Ishikawa (cell line): Measurements from ENCODE around the gene MRM1.

Experiments used
- CEBPB ChIP-seq: IDR thresholded peaks from 2 replicates; pipeline ENCODE4 v1.6.1; 2012
- CREB1 ChIP-seq: IDR thresholded peaks from 2 replicates; pipeline ENCODE4 v1.6.1; 2012; ENCODE audit warnings: low read depth
- EGR1 ChIP-seq: IDR thresholded peaks from 2 replicates; pipeline ENCODE4 v1.6.1; 2012
- EP300 ChIP-seq: IDR thresholded peaks from 2 replicates; pipeline ENCODE4 v1.6.1; 2012; ENCODE audit warnings: borderline replicate concordance
- MAX ChIP-seq: IDR thresholded peaks from 2 replicates; pipeline ENCODE4 v1.6.1; 2012
- NFIC ChIP-seq: IDR thresholded peaks from 2 replicates; pipeline ENCODE4 v1.6.1; 2012
- RAD21 ChIP-seq: IDR thresholded peaks from 2 replicates; pipeline ENCODE4 v1.6.1; 2012; ENCODE audit warnings: low read depth
- TAF1 ChIP-seq: IDR thresholded peaks from 2 replicates; pipeline ENCODE4 v1.6.1; 2012; ENCODE audit warnings: low read depth, mild to moderate bottlenecking
- TCF12 ChIP-seq: IDR thresholded peaks from 2 replicates; pipeline ENCODE4 v1.6.1; 2012; ENCODE audit warnings: low read depth
- YY1 ChIP-seq: IDR thresholded peaks from 2 replicates; pipeline ENCODE4 v1.6.1; 2012; ENCODE audit warnings: low read depth
- TF ChIP-seq, protein P1 (sequence below): IDR thresholded peaks from 2 replicates; pipeline ENCODE4 v1.6.1; 2012; ENCODE audit warnings: low read depth, mild to moderate bottlenecking

DNA sequence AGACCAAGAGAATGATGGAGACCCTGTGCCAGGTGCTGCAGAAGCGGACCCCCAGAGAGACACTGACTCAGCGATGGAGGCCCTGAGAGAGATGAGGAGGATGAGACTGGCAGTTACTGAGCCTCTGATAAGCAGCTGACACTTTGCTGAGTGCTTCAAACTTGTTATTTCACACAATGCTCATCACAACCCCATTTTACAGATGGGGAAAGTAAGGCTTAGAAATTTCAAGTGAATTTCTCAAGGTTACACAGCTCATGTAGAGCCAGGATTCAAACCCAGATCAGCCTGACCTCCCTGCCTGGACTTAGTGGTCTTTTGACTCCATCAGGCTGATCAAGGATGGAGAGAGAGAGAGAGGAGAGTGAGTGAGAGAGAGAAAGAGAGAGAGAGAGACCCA lies 27.2 kb downstream of the MRM1 start:
- TF ChIP-seq EGR1 (no peak), CREB1 (no peak), YY1 (no peak), EP300 (no peak), MAX (no peak), TCF12 (no peak), NFIC (no peak), CEBPB (no peak), TAF1 (no peak), RAD21 (no peak)
- TF ChIP-seq, protein P1, sequence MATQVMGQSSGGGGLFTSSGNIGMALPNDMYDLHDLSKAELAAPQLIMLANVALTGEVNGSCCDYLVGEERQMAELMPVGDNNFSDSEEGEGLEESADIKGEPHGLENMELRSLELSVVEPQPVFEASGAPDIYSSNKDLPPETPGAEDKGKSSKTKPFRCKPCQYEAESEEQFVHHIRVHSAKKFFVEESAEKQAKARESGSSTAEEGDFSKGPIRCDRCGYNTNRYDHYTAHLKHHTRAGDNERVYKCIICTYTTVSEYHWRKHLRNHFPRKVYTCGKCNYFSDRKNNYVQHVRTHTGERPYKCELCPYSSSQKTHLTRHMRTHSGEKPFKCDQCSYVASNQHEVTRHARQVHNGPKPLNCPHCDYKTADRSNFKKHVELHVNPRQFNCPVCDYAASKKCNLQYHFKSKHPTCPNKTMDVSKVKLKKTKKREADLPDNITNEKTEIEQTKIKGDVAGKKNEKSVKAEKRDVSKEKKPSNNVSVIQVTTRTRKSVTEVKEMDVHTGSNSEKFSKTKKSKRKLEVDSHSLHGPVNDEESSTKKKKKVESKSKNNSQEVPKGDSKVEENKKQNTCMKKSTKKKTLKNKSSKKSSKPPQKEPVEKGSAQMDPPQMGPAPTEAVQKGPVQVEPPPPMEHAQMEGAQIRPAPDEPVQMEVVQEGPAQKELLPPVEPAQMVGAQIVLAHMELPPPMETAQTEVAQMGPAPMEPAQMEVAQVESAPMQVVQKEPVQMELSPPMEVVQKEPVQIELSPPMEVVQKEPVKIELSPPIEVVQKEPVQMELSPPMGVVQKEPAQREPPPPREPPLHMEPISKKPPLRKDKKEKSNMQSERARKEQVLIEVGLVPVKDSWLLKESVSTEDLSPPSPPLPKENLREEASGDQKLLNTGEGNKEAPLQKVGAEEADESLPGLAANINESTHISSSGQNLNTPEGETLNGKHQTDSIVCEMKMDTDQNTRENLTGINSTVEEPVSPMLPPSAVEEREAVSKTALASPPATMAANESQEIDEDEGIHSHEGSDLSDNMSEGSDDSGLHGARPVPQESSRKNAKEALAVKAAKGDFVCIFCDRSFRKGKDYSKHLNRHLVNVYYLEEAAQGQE, result no peak
